NT2/D1 (cell line): ENCODE results near the gene CHST15.

ENCODE experiments used
- DNase-seq: peaks from one replicate; pipeline ENCODE4 v3.0.0-alpha.2; 2011; ENCODE audit warnings: low read depth, low spot score
- H3K27me3 ChIP-seq: 2 replicates; pipeline ENCODE4 v1.6.0; 2011; ENCODE audit warnings: mild to moderate bottlenecking; ENCODE audit not compliant: insufficient read length, insufficient read depth
- H3K36me3 ChIP-seq: 2 replicates; pipeline ENCODE4 v1.6.1; 2011; ENCODE audit warnings: mild to moderate bottlenecking, low read length, mixed read lengths; ENCODE audit not compliant: insufficient read depth, insufficient read length
- H3K4me1 ChIP-seq: 2 replicates; pipeline ENCODE4 v1.5.1; 2011; ENCODE audit not compliant: insufficient read depth, insufficient read length
- H3K4me3 ChIP-seq: 2 replicates; pipeline ENCODE4 v1.5.1; 2011; ENCODE audit warnings: low read depth; ENCODE audit not compliant: insufficient read length
- H3K9ac ChIP-seq: 2 replicates; pipeline ENCODE4 v1.6.0; 2011; ENCODE audit warnings: low read depth; ENCODE audit not compliant: insufficient read length
- H3K9me3 ChIP-seq: 2 replicates; pipeline ENCODE4 v1.5.1; 2011; ENCODE audit warnings: mild to moderate bottlenecking, low read length; ENCODE audit not compliant: insufficient read depth
- SUZ12 ChIP-seq: IDR thresholded peaks from 2 replicates; pipeline ENCODE4 v1.6.1; 2011; ENCODE audit not compliant: insufficient read length, insufficient read depth; ENCODE audit errors: extremely low read depth
- YY1 ChIP-seq: IDR thresholded peaks from 2 replicates; pipeline ENCODE4 v1.6.1; 2011; ENCODE audit not compliant: insufficient read length, insufficient read depth
- ZNF274 ChIP-seq: IDR thresholded peaks from 2 replicates; pipeline ENCODE4 v1.6.1; 2011; ENCODE audit warnings: mild to moderate bottlenecking, low read depth, low read length

The CHST15 gene

GRCh38 chr10:124127563-124127962, 34.2 kb upstream of the CHST15 start:
- H3K9ac ChIP-seq, result no peak overlapping the region
- no peak overlapping the region for H3K4me3 ChIP-seq
- DNase-seq, result no peak
- peaks cover 7% of the 10 kb centered on the region for H3K4me1 ChIP-seq
- H3K9me3 ChIP-seq, result no peaks in the 10 kb centered on the region
- no peaks in the 10 kb centered on the region for H3K36me3 ChIP-seq
- TF ChIP-seq SUZ12 (no peak), ZNF274 (no peak), YY1 (no peak)
- H3K27me3 ChIP-seq, result no peaks in the 10 kb centered on the region

GRCh38 chr10:124126983-124127385, 33.6 kb upstream of the CHST15 start:
- Histone ChIP-seq H3K9me3 (no peaks in the 10 kb centered on the region), H3K4me1 (peaks cover 7% of the 10 kb centered on the region), H3K4me3 (no peak overlapping the region), H3K9ac (no peak overlapping the region), H3K27me3 (no peaks in the 10 kb centered on the region), H3K36me3 (no peaks in the 10 kb centered on the region)
- TF ChIP-seq YY1, result no peak
- TF ChIP-seq SUZ12, result no peak
- TF ChIP-seq ZNF274, result no peak
- no peak for DNase-seq

- H3K9me3 ChIP-seq, result no peaks in the 10 kb centered on the region
- no peak for TF ChIP-seq YY1
- no peak for TF ChIP-seq ZNF274
- TF ChIP-seq SUZ12, result no peak
- H3K36me3 ChIP-seq, result no peaks in the 10 kb centered on the region
- no peak overlapping the region for H3K9ac ChIP-seq
- H3K4me1 ChIP-seq, result peaks cover 3% of the 10 kb centered on the region
- H3K4me3 ChIP-seq, result no peak overlapping the region
- H3K27me3 ChIP-seq, result no peaks in the 10 kb centered on the region
- no peak for DNase-seq
These were observed 33.0 kb upstream of the CHST15 start for GRCh38 chr10:124126145-124126982.

GRCh38 chr10:124125305-124126116, 32.1 kb upstream of the CHST15 start:
- no peak overlapping the region for H3K4me3 ChIP-seq
- DNase-seq, result no peak
- no peak for TF ChIP-seq SUZ12
- TF ChIP-seq ZNF274, result no peak
- TF ChIP-seq YY1, result no peak
- no peaks in the 10 kb centered on the region for H3K27me3 ChIP-seq
- no peak overlapping the region for H3K9ac ChIP-seq
- H3K36me3 ChIP-seq, result no peaks in the 10 kb centered on the region
- H3K4me1 ChIP-seq, result peaks cover 3% of the 10 kb centered on the region
- no peaks in the 10 kb centered on the region for H3K9me3 ChIP-seq

DNA sequence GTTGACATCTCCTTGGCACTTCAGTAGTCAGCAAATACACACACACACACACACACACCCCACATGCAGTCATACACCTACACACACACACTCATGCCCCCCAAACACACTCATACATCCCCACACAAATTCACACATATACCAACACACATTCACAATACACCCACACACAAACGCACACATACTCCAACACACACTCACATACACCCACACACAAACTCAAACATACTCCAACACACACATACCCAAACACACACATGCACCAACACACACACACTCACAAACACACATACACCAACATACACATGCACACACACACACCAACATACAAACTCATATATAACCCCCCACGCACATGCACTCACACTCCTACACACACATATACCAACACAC, 31.4 kb upstream of the CHST15 start:
- TF ChIP-seq ZNF274 (no peak), YY1 (no peak), SUZ12 (no peak)
- no peak for DNase-seq
- H3K9me3 ChIP-seq, result no peaks in the 10 kb centered on the region
- H3K4me3 ChIP-seq, result no peak overlapping the region
- no peaks in the 10 kb centered on the region for H3K36me3 ChIP-seq
- no peak overlapping the region for H3K9ac ChIP-seq
- peaks cover 6% of the 10 kb centered on the region for H3K4me1 ChIP-seq
- no peaks in the 10 kb centered on the region for H3K27me3 ChIP-seq

DNA sequence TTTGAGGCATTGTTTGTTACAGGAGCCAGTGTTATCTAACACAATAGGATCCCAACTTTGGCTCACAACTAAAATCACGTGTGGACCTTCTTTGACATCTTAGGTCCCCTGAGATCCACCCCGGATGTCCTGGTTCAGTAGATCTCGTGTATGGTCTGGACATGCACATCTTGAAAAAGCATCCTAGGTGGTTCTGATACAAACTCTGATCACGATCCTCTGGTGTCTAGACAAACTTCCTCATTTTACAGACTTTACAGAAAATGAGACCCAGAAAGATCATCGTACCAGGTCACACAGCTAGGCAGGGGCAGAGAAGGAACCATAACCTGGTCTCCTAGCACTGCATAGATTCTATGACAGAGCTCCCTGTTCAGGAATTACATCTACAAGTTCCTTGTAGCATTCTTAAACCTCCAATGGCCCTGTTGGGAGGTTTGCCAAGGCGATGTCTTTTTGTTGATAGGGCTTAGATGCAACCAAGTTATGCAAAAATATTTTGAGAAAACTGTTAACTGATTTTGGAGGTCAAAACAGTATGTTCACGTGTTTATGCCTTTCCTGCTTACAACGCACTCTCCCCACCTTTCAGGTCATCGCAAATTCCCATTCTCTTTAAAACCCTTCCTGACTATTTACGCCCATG, 30.8 kb upstream of the CHST15 start:
- Histone ChIP-seq H3K4me1 (peaks cover 9% of the 10 kb centered on the region), H3K9ac (no peak overlapping the region), H3K4me3 (no peak overlapping the region), H3K9me3 (no peaks in the 10 kb centered on the region), H3K27me3 (no peaks in the 10 kb centered on the region), H3K36me3 (no peaks in the 10 kb centered on the region)
- DNase-seq, result no peak
- TF ChIP-seq ZNF274 (no peak), YY1 (no peak), SUZ12 (no peak)
